ENCODE measurements around the gene RAB7A.
"Not testable (repeated sequence)": the region's sequence is repeated elsewhere in the genome, so short reads cannot be mapped to it uniquely, and the experiment has no call there.

The RAB7A gene

GRCh38 chr3:128712848-128713247 lies 13.1 kb upstream of the RAB7A start:
- DNase-seq = no peak

- peak; percentile 29 for DNase-seq
Observed at GRCh38 chr3:128714887-128715491, 11.0 kb upstream of the RAB7A start.

GRCh38 chr3:128718892-128719291 lies 7.1 kb upstream of the RAB7A start:
- DNase-seq = not testable (repeated sequence)

GRCh38 chr3:128720891-128721290 lies 5.1 kb upstream of the RAB7A start:
- no peak for DNase-seq

- no peak for DNase-seq
Observed at GRCh38 chr3:128723477-128723876, 2.5 kb upstream of the RAB7A start.

- DNase-seq = no peak
Observed at GRCh38 chr3:128725547-128726022, 398 bp upstream of the RAB7A start.

GRCh38 chr3:128727059-128727458 lies 1.1 kb downstream of the RAB7A start:
- no peak for DNase-seq

- DNase-seq = no peak
Observed at GRCh38 chr3:128727485-128727884, 1.5 kb downstream of the RAB7A start.

- DNase-seq = no peak
Observed at GRCh38 chr3:128727996-128728395, 2.0 kb downstream of the RAB7A start.

- not testable (repeated sequence) for DNase-seq
Observed at GRCh38 chr3:128728521-128728920, 2.5 kb downstream of the RAB7A start.

- no peak for DNase-seq
Observed at GRCh38 chr3:128730471-128730870, 4.5 kb downstream of the RAB7A start.

GRCh38 chr3:128734523-128735189 lies 8.7 kb downstream of the RAB7A start:
- no peak for DNase-seq

GRCh38 chr3:128735287-128735686 lies 9.3 kb downstream of the RAB7A start:
- no peak for DNase-seq

GRCh38 chr3:128735884-128736283 lies 9.9 kb downstream of the RAB7A start:
- DNase-seq = no peak

GRCh38 chr3:128736601-128737000 lies 10.6 kb downstream of the RAB7A start:
- DNase-seq = no peak

- DNase-seq = no peak
Observed at GRCh38 chr3:128740621-128741020, 14.6 kb downstream of the RAB7A start.

GRCh38 chr3:128742821-128743594 lies 17.0 kb downstream of the RAB7A start:
- no peak for DNase-seq

- no peak for DNase-seq
Observed at GRCh38 chr3:128745742-128746141, 19.8 kb downstream of the RAB7A start.

- no peak for DNase-seq
Observed at GRCh38 chr3:128746881-128747280, 20.9 kb downstream of the RAB7A start.

- DNase-seq = no peak
Observed at GRCh38 chr3:128748557-128748956, 22.6 kb downstream of the RAB7A start.

- DNase-seq = no peak
Observed at GRCh38 chr3:128749035-128749434, 23.1 kb downstream of the RAB7A start.

GRCh38 chr3:128749561-128749960 lies 23.6 kb downstream of the RAB7A start:
- DNase-seq = not testable (repeated sequence)

GRCh38 chr3:128753715-128754114 lies 27.7 kb downstream of the RAB7A start:
- DNase-seq = no peak

GRCh38 chr3:128760042-128760441 lies 34.1 kb downstream of the RAB7A start:
- no peak for DNase-seq

Measured in stimulated activated CD4-positive, alpha-beta T cell treated with anti-CD3 and anti-CD28 coated beads, Interleukin-15, amount 100 ng/mL, for 24 hours (primary cell).